K562 (cell line): ENCODE measurements around the gene ATP6V1A. TPM values are rescaled to one million over a fixed set of nuclear protein-coding genes. Genes with fewer than 3 reads are reported as not detected.
A peak's percentile ranks its signal among the peaks of the same experiment; 100 is the strongest.

Source experiments
- ATAC-seq: fragments of 200-7000 bp; cut with Tn5 transposase; 3 replicates; pipeline ENCODE4 v1.9.1; 2020; ENCODE audit warnings: moderate library complexity
- BruUV-seq: library from RNA; stranded (reverse); fragments of 400-500 nt; replicated peaks from 2 replicates; lab custom pipeline; 2021; lab: Mats Ljungman, UMichigan
- CTCF ChIA-PET: fragments of 300-600 bp; formaldehyde crosslinking; extraction: SDS; loops from one replicate; lab custom pipeline; 2021; ENCODE audit warnings: low intra/inter-chr PET ratio; lab: Yijun Ruan, JAX
- POLR2A ChIA-PET: fragments of 300-600, 350-650 bp; sonication (Branson Sonifier 250); formaldehyde crosslinking; extraction: SDS; loops from one replicate; lab custom pipeline; 2021; ENCODE audit warnings: antibody characterized with exemption, inconsistent platforms; lab: Yijun Ruan, JAX
- DNase-seq, 4 experiments: peaks; one replicate each; pipeline versions ENCODE4 v3.0.0 to v3.0.0-alpha.2; 2011 to 2018; ENCODE audit warnings: low spot score in 3 of 4, mixed read lengths in 3 of 4; ENCODE audit errors: extremely low read depth in 1 of 4
- FAIRE-seq: peaks from 2 replicates; lab custom pipeline; 2011; peaks lifted over from hg19 to GRCh38; lab: Jason Lieb, UNC
- H2AFZ ChIP-seq: 2 replicates; pipeline ENCODE4 v1.6.0; 2011; ENCODE audit warnings: low read depth, low read length, control low read depth, inconsistent platforms
- H3K27ac ChIP-seq: fragments of 200-600 bp; 3 replicates; pipeline ENCODE4 v1.8.0; 2011; ENCODE audit warnings: low read depth, mild to moderate bottlenecking, control low read depth, inconsistent platforms, low read length, moderate library complexity, mixed read lengths; ENCODE audit errors: extremely low read depth
- H3K27me3 ChIP-seq, 2 experiments: fragments of 300-600 bp in 1 of 2; 2 replicates in 1 of 2; 3 replicates in 1 of 2; pipeline versions ENCODE4 v1.6.0 to v1.8.0; 2011; ENCODE audit warnings: inconsistent platforms in 2 of 2, low read length in 2 of 2, mild to moderate bottlenecking in 1 of 2, mixed read lengths in 1 of 2, moderate library complexity in 1 of 2; ENCODE audit not compliant: control insufficient read depth in 2 of 2, insufficient read depth in 2 of 2
- H3K36me3 ChIP-seq: fragments of 300-600 bp; 3 replicates; pipeline ENCODE4 v1.8.0; 2011; ENCODE audit warnings: mild to moderate bottlenecking, low read length, inconsistent platforms; ENCODE audit not compliant: control insufficient read depth, insufficient read depth
- H3K4me1 ChIP-seq, 2 experiments: fragments of 200-600 bp in 1 of 2; replicated peaks in 1 of 2; 2 replicates in 1 of 2; 3 replicates in 1 of 2; pipeline versions ENCODE4 v1.5.1 to v1.8.0; 2011; ENCODE audit warnings: inconsistent platforms in 2 of 2, low read length in 2 of 2, mild to moderate bottlenecking in 1 of 2, mixed read lengths in 1 of 2, moderate library complexity in 1 of 2; ENCODE audit not compliant: control insufficient read depth in 2 of 2, insufficient read depth in 2 of 2
- H3K4me2 ChIP-seq: 2 replicates; pipeline ENCODE4 v1.6.1; 2011; ENCODE audit warnings: low read length, control low read depth, inconsistent platforms, mixed read lengths; ENCODE audit not compliant: insufficient read depth
- H3K4me3 ChIP-seq: fragments of 200-600 bp; sonication (generic), shearing (Covaris generic); 2 replicates; pipeline ENCODE4 v1.5.1; 2016; ENCODE audit warnings: control low read depth, inconsistent platforms
- H3K79me2 ChIP-seq: fragments of 200-600 bp; 3 replicates; pipeline ENCODE4 v1.8.0; 2011; ENCODE audit warnings: low read length, inconsistent platforms; ENCODE audit not compliant: control insufficient read depth, insufficient read depth
- H3K9ac ChIP-seq, 2 experiments: 2 replicates each; pipeline versions ENCODE4 v1.6.0 to v1.6.1; 2011; ENCODE audit warnings: low read depth in 2 of 2, low read length in 2 of 2, control low read depth in 1 of 2, inconsistent platforms in 1 of 2, mild to moderate bottlenecking in 1 of 2, mixed read lengths in 1 of 2; ENCODE audit not compliant: insufficient read depth in 1 of 2
- H3K9me1 ChIP-seq: one replicate; pipeline ENCODE4 v1.6.0; 2011; ENCODE audit warnings: inconsistent platforms, mild to moderate bottlenecking, low read length, moderate library complexity; ENCODE audit not compliant: control insufficient read depth, insufficient read depth
- H3K9me3 ChIP-seq: replicated peaks from 2 replicates; pipeline ENCODE4 v1.5.1; 2011; ENCODE audit warnings: low read depth, low read length, inconsistent platforms; ENCODE audit not compliant: control insufficient read depth, insufficient read depth
- H4K20me1 ChIP-seq: replicated peaks from 2 replicates; pipeline ENCODE4 v1.6.1; 2011; ENCODE audit warnings: low read length, inconsistent platforms, mixed read lengths; ENCODE audit not compliant: control insufficient read depth, insufficient read depth
- ARNT ChIP-seq, 2 experiments: fragments of 450-650 bp; IDR thresholded peaks; 2 replicates each; pipeline ENCODE4 v1.6.1; 2016; ENCODE audit warnings: mild to moderate bottlenecking in 1 of 2
- FOXK1 ChIP-seq: sonication (generic); formaldehyde crosslinking; IDR thresholded peaks from 2 replicates; pipeline ENCODE4 v1.8.0; 2022; ENCODE audit warnings: missing genetic modification reagents, mild to moderate bottlenecking, borderline replicate concordance
- PML ChIP-seq: IDR thresholded peaks from 2 replicates; pipeline ENCODE4 v1.6.1; 2012; ENCODE audit warnings: low read length, inconsistent platforms
- RBM25 ChIP-seq: fragments of 200-400 bp; formaldehyde crosslinking; IDR thresholded peaks from 2 replicates; pipeline ENCODE4 v1.6.1; 2018; ENCODE audit warnings: low read length, low read depth, moderate library complexity; ENCODE audit not compliant: severe bottlenecking
- SMAD2 ChIP-seq: fragments of 150-350 bp; IDR thresholded peaks from 2 replicates; pipeline ENCODE4 v1.6.1; 2014; ENCODE audit warnings: low read depth, mild to moderate bottlenecking, low read length
- SP2 ChIP-seq: IDR thresholded peaks from 2 replicates; pipeline ENCODE4 v1.6.1; 2011; ENCODE audit warnings: mild to moderate bottlenecking, low read depth, low read length, moderate library complexity; ENCODE audit not compliant: poor library complexity, severe bottlenecking; ENCODE audit errors: extremely low read depth
- ZEB2 ChIP-seq: fragments of 450-650 bp; IDR thresholded peaks from 2 replicates; pipeline ENCODE4 v1.6.1; 2016
- ZNF282 ChIP-seq: sonication (generic); formaldehyde crosslinking; IDR thresholded peaks from 2 replicates; pipeline ENCODE4 v1.8.1; 2023; ENCODE audit warnings: missing genetic modification reagents
- ZNF79 ChIP-seq: fragments of 250-450 bp; sonication (Bioruptor Pico); IDR thresholded peaks from 2 replicates; pipeline ENCODE4 v1.4.0; 2020; ENCODE audit warnings: low read depth, mild to moderate bottlenecking, moderate library complexity
- WGBS: fragments of 100-300 bp; shearing (Covaris generic); methylation state at CpG from one replicate; pipeline ENCODE4 v1.1.6; 2016; ENCODE audit warnings: low coverage, mixed read lengths; ENCODE audit not compliant: insufficient coverage; ENCODE audit errors: missing lambda C conversion rate; 5-methylcytosine and 5-hydroxymethylcytosine counted together
- in situ Hi-C: fragments of 300-500 bp; cut with MboI; formaldehyde crosslinking; loops from 4 replicates; pipeline ENCODE4 v1.15.0; 2018; ENCODE audit warnings: inconsistent platforms, mixed read lengths
- intact Hi-C: fragments of 100-400 bp; cut with micrococcal nuclease; formaldehyde crosslinking; loops from 2 replicates; pipeline ENCODE4 v1.14.2; 2022
- polyA plus RNA-seq, 8 experiments: library from polyadenylated mRNA; depleted of rRNA in 4 of 8; stranded (reverse) in 5 of 8; unstranded in 3 of 8; fragments of >200 nt; fragmentation: Nextera tagmentation in 2 of 8; fragmentation: Illumina TruSeq in 1 of 8; extraction: Ambion mirVana in 2 of 8; extraction: Trizol in 1 of 8; gene quantifications; 2 replicates each; pipeline versions ENCODE4 v1.2.1 to v1.2.3, GENCODE V29; 2011 to 2014; ENCODE audit warnings: inconsistent platforms in 1 of 8, missing spikeins in 1 of 8
- total RNA-seq, 7 experiments: library from RNA; depleted of rRNA in 6 of 7; stranded (reverse); fragments of >200 nt in 6 of 7; fragmentation: Illumina TruSeq in 2 of 7; extraction: Trizol in 2 of 7; gene quantifications; 2 replicates each; pipeline versions ENCODE4 v1.2.1 to v1.2.3, GENCODE V29; 2011 to 2021; ENCODE audit warnings: low replicate concordance in 1 of 7

Gene ATP6V1A
- total and polyA plus RNA-seq, 9 of the 15 experiments (the other 6 are each of a cell fraction or from before 2014, with no cell fraction given): 23.6 to 57.1 (median 39.9) TPM

DNA sequence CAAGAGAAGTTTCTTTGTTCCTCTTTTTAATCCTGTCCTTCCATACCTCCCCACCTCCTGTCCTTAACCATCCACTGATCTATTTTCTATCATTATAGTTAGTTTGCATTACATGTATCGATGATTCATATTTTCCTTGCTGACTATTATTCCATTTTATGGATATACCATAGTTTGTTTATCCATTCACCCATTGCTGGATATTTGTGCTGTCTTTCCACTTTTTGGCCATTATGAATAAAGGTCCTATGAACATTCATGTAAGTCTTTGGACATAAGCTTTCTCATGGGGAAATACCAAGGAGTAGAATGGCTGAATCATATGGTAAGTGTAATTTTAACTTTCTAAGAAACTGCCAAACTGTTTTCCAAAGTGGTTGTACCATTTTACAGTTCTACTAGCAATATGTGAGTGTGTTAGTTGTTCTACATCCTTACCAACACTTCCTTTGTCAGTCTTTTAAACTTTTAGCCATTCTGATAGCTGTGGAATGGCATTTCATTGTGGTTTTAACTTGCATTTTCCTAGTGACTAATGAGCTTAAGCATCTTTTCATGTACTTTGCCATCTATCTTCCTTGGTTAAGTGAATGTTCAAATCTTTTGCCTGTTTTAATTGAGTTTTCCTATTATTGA, 11.7 kb downstream of the ATP6V1A start:
- H2AFZ ChIP-seq: no peak overlapping the region
- DNase-seq (no peak), FAIRE-seq (no peak), ATAC-seq (no peak)
- H3K4me2 ChIP-seq: no peak overlapping the region
- no peaks in the 10 kb centered on the region for H3K27me3 ChIP-seq
- no peak overlapping the region for H3K4me3 ChIP-seq
- H3K27ac ChIP-seq: no peak overlapping the region
- H3K9ac ChIP-seq: no peak overlapping the region
- H3K79me2 ChIP-seq: peaks cover 32% of the 10 kb centered on the region
- in situ Hi-C loops (no loop called here), intact Hi-C loops (no loop called here)
- WGBS: 92% methylated on average over 1 of the region's 1 CpG
- POLR2A ChIA-PET: interaction anchor here (1.6 kb wide), 1 partner anchor 11 kb away, joined by 4 read pairs; the partner anchor contains the start of gene ATP6V1A
- H3K9me3 ChIP-seq: no peaks in the 10 kb centered on the region; the same call in 1 of the 2 replicates
- no peaks in the 10 kb centered on the region for H4K20me1 ChIP-seq
- BruUV-seq: no TSS peak
- CTCF ChIA-PET: no interaction called here
- peak; percentile 28 for TF ChIP-seq RBM25
- no peak for TF ChIP-seq ARNT (IDR thresholded peaks at IDR 0.05)
- H3K36me3 ChIP-seq: no peaks in the 10 kb centered on the region; the same call in 2 of the 3 replicates
- H3K4me1 ChIP-seq: no peaks in the 10 kb centered on the region; a peak in 1 of 5 replicates
- H3K9me1 ChIP-seq: no peaks in the 10 kb centered on the region

GRCh38 chr3:113764698-113765097, 17.9 kb downstream of the ATP6V1A start:
- Histone ChIP-seq H3K36me3 (no peaks in the 10 kb centered on the region), H4K20me1 (no peaks in the 10 kb centered on the region), H3K27ac (no peak overlapping the region), H3K9me1 (no peaks in the 10 kb centered on the region), H3K27me3 (no peaks in the 10 kb centered on the region), H3K4me1 (no peaks in the 10 kb centered on the region), H3K9me3 (no peaks in the 10 kb centered on the region), H3K4me3 (no peak overlapping the region), H3K4me2 (no peak overlapping the region)
- ATAC-seq (no peak), FAIRE-seq (no peak), DNase-seq (no peak)
- ChIA-PET POLR2A (interaction anchor here (1.7 kb wide), 2 partner anchors 15 to 16 kb away, joined by 4 to 5 read pairs; no protein-coding TSS in a partner anchor), CTCF (no interaction called here)
- in situ Hi-C loops: no loop called here
- BruUV-seq: no TSS peak
- WGBS: 88% methylated on average over 1 of the region's 2 CpGs
- TF ChIP-seq SP2 (no peak), ZEB2 (no peak), FOXK1 (no peak), ZNF79 (no peak), SMAD2 (no peak), PML (no peak), ZNF282 (CRISPR knock-in tag) (no peak)
- TF ChIP-seq, all 486 proteins: peak for 0
- intact Hi-C loops: no loop called here
- Histone ChIP-seq H3K79me2 (peaks cover 3% of the 10 kb centered on the region; the same call in 2 of the 3 replicates), H2AFZ (no peak overlapping the region), H3K9ac (no peak overlapping the region)
